Neutrophil (primary cell): Measurements from ENCODE around the gene IRX1.

Experiments used
- H3K27ac ChIP-seq: fragments of 200-600 bp; sonication (generic); 2 replicates; pipeline ENCODE4 v1.5.1; 2016; ENCODE audit warnings: mild to moderate bottlenecking, moderate library complexity
- H3K27me3 ChIP-seq: fragments of 200-600 bp; sonication (generic); 2 replicates; pipeline ENCODE4 v1.6.0; 2016; ENCODE audit warnings: mild to moderate bottlenecking
- H3K36me3 ChIP-seq: fragments of 200-600 bp; sonication (generic); 2 replicates; pipeline ENCODE4 v1.5.1; 2017
- H3K4me1 ChIP-seq, 2 experiments: fragments of 200-600 bp in 1 of 2; sonication (generic) in 1 of 2; 1 replicate in 1 of 2; 2 replicates in 1 of 2; pipeline versions ENCODE4 v1.5.1 to v1.6.1; 2013 to 2016; ENCODE audit warnings: low read depth in 1 of 2, low read length in 1 of 2, mild to moderate bottlenecking in 1 of 2, moderate library complexity in 1 of 2; ENCODE audit not compliant: control insufficient read depth in 1 of 2, insufficient read depth in 1 of 2
- H3K4me3 ChIP-seq, 2 experiments: fragments of 200-600 bp in 1 of 2; sonication (generic) in 1 of 2; 1 replicate in 1 of 2; 2 replicates in 1 of 2; pipeline ENCODE4 v1.5.1; 2013 to 2016; ENCODE audit warnings: low read depth in 1 of 2, low read length in 1 of 2, mild to moderate bottlenecking in 1 of 2, moderate library complexity in 1 of 2
- H3K9me3 ChIP-seq: fragments of 200-600 bp; sonication (generic); 2 replicates; pipeline ENCODE4 v1.5.1; 2016
- TF ChIP-seq, protein P1 (sequence below): fragments of 200-600 bp; sonication (generic); IDR thresholded peaks from 2 replicates; pipeline ENCODE4 v1.5.1; 2016; ENCODE audit warnings: antibody characterized with exemption

The IRX1 gene

DNA sequence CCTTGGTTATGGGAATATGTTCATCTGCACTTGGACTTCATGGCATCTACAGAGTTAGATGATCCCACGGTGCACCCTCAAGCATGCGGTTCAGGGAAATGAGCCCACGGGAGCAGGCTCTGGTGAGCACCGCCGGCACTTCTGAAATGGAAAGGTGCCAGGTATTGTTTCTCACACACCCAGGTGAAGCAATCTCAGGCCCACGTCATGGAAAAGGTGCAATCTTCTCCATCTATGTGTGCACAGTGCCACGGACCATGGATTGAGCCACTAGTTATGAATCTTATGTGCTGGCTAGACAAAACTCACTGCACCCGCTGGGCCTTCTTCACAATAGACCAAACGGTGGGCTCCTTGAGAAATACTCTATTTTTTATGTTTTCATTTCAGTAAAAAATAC, 27.3 kb downstream of the IRX1 start:
- H3K4me3 ChIP-seq = no peak overlapping the region
- H3K4me1 ChIP-seq = no peaks in the 10 kb centered on the region
- TF ChIP-seq, protein P1, sequence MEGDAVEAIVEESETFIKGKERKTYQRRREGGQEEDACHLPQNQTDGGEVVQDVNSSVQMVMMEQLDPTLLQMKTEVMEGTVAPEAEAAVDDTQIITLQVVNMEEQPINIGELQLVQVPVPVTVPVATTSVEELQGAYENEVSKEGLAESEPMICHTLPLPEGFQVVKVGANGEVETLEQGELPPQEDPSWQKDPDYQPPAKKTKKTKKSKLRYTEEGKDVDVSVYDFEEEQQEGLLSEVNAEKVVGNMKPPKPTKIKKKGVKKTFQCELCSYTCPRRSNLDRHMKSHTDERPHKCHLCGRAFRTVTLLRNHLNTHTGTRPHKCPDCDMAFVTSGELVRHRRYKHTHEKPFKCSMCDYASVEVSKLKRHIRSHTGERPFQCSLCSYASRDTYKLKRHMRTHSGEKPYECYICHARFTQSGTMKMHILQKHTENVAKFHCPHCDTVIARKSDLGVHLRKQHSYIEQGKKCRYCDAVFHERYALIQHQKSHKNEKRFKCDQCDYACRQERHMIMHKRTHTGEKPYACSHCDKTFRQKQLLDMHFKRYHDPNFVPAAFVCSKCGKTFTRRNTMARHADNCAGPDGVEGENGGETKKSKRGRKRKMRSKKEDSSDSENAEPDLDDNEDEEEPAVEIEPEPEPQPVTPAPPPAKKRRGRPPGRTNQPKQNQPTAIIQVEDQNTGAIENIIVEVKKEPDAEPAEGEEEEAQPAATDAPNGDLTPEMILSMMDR = no peak
- no peaks in the 10 kb centered on the region for H3K27me3 ChIP-seq
- no peaks in the 10 kb centered on the region for H3K36me3 ChIP-seq
- H3K27ac ChIP-seq = no peak overlapping the region
- H3K9me3 ChIP-seq = no peaks in the 10 kb centered on the region

DNA sequence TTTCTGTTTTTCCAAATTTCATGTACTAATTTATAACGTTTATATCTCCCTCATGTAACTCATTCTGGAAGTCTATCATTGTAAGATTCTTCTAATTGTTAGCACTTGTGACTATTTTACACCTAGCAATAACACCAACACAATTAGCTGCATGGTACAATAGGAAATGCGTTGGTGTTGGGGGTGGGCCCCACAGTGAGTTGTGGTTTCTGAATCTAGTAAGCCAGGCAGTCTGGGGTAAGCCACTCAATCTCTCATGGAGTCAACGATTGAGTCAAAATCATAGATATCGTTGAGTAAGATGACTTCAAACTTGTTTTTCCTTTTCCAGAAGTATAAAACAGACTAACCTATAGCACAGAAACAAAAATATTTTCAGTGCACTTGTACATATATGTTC, 30.0 kb downstream of the IRX1 start:
- H3K9me3 ChIP-seq = no peaks in the 10 kb centered on the region
- no peaks in the 10 kb centered on the region for H3K27me3 ChIP-seq
- TF ChIP-seq, protein P1 = no peak
- no peaks in the 10 kb centered on the region for H3K36me3 ChIP-seq
- H3K4me3 ChIP-seq = no peak overlapping the region
- no peak overlapping the region for H3K27ac ChIP-seq
- no peaks in the 10 kb centered on the region for H3K4me1 ChIP-seq

DNA sequence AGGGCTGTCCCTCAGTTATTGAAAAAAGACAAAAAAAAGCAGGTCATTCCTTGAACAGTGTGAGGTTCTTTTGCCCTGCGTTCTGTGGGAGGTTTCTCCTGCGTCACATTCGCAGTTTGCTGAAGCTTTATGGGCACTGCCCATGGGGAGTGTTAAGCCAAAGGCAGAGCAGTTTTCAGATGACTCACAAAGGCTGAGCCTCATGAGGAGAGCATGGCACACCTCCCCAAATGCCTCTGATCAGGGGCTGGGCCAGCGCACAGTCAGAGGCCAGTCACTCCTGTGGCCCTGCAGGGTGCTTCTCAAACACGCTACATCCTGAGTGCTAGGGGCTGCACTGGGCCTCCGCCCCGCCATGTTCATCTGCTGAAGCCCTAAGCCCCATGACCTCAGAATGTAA, 38.4 kb downstream of the IRX1 start:
- Histone ChIP-seq H3K27ac (no peak overlapping the region), H3K4me3 (no peak overlapping the region), H3K9me3 (no peaks in the 10 kb centered on the region), H3K27me3 (no peaks in the 10 kb centered on the region), H3K4me1 (no peaks in the 10 kb centered on the region), H3K36me3 (no peaks in the 10 kb centered on the region)
- TF ChIP-seq, protein P1 = no peak

DNA sequence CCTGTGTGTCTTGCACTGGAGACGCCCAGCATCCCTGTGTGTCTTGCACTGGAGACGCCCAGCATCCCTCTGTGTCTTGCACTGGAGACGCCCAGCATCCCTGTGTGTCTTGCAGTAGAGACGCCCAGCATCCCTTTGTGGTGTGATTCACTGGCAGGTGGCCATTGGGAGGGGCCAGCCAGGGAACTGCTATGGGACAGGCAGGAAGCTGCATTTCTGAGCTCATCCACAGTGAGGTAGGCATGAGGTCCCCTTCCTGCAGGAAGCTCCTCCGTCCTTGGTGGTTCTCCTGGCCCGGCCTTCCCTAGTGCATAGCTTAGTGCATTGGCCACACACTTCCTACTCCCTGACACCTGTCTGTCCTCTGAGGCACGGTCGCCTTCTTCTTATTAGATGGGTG, 43.5 kb downstream of the IRX1 start:
- Histone ChIP-seq H3K9me3 (no peaks in the 10 kb centered on the region), H3K4me1 (no peaks in the 10 kb centered on the region), H3K36me3 (no peaks in the 10 kb centered on the region), H3K27ac (no peak overlapping the region), H3K4me3 (no peak overlapping the region), H3K27me3 (no peaks in the 10 kb centered on the region)
- TF ChIP-seq, protein P1 = no peak

DNA sequence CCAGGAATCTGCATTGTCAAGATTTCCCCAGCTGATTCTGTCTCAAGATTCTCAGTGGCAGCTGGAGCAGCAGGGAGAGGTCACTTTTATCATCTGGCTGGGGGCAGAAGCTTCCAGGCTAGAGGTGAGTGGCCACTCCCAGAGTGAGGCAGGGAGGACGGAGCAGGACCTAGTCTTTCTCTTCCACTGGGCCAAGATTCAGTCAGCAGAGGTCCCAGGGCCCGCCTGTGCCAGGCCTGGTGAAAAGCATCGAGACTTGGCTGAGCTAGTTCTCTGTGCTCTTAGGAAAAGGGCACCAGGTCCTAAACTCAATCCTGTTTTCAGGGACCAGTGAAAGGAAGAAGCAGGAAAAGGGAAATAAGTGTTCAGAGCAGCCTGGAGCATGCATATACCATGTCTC, 46.6 kb downstream of the IRX1 start:
- H3K4me3 ChIP-seq = no peak overlapping the region
- TF ChIP-seq, protein P1 = no peak
- no peaks in the 10 kb centered on the region for H3K4me1 ChIP-seq
- no peak overlapping the region for H3K27ac ChIP-seq
- no peaks in the 10 kb centered on the region for H3K27me3 ChIP-seq
- no peaks in the 10 kb centered on the region for H3K9me3 ChIP-seq
- H3K36me3 ChIP-seq = no peaks in the 10 kb centered on the region

DNA sequence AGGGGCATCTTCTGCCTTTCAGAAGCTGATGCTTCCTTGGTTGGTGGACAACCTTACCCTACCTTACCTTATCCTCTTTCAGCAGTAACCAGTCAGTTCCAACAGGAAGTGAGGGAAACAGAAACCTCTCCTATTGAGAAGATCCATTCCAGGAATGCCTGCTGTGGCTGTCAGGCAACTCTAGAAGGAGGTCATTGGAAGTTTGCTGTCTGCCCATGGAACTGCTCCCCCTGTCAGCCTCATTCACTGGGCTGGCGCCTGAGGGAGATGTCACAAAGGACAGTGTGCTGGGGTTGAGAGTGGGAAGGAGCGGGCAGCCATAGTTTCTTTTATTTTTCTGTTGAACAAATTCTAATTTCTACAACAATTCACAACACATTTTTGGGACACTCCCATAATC, 54.7 kb downstream of the IRX1 start:
- TF ChIP-seq, protein P1 = no peak
- Histone ChIP-seq H3K9me3 (no peaks in the 10 kb centered on the region), H3K27ac (no peak overlapping the region), H3K27me3 (no peaks in the 10 kb centered on the region), H3K4me1 (no peaks in the 10 kb centered on the region), H3K4me3 (no peak overlapping the region), H3K36me3 (no peaks in the 10 kb centered on the region)
